GM19372 (cell line): ENCODE measurements around the gene APOO.

Source experiments
- ATAC-seq: cut with Tn5 transposase; IDR thresholded peaks from one replicate; pipeline ENCODE4 v1.9.1; 2021; ENCODE audit warnings: mild to moderate bottlenecking, low read depth, moderate library complexity; ENCODE audit not compliant: unreplicated experiment

The APOO gene

GRCh38 chrX:23822841-23823240 lies 84.9 kb downstream of the APOO start:
- no peak for ATAC-seq

GRCh38 chrX:23822397-23822796 lies 85.3 kb downstream of the APOO start:
- ATAC-seq: no peak

- ATAC-seq: no peak
These were observed 85.9 kb downstream of the APOO start for GRCh38 chrX:23821847-23822246.

- no peak for ATAC-seq
These were observed 87.4 kb downstream of the APOO start for GRCh38 chrX:23820235-23820782.

- no peak for ATAC-seq
These were observed 88.1 kb downstream of the APOO start for GRCh38 chrX:23819385-23820234.

GRCh38 chrX:23817979-23818336 lies 89.8 kb downstream of the APOO start:
- no peak for ATAC-seq

- no peak for ATAC-seq
These were observed 91.6 kb downstream of the APOO start for GRCh38 chrX:23816179-23816578.

- ATAC-seq: no peak
These were observed 92.4 kb downstream of the APOO start for GRCh38 chrX:23815376-23815775.

GRCh38 chrX:23813808-23814207 lies 93.9 kb downstream of the APOO start:
- no peak for ATAC-seq

GRCh38 chrX:23811656-23812055 lies 96.1 kb downstream of the APOO start:
- no peak for ATAC-seq

GRCh38 chrX:23811108-23811651 lies 96.6 kb downstream of the APOO start:
- ATAC-seq: no peak

GRCh38 chrX:23810279-23810678 lies 97.5 kb downstream of the APOO start:
- no peak for ATAC-seq

- ATAC-seq: no peak
These were observed 102.3 kb downstream of the APOO start for GRCh38 chrX:23805389-23805788.

GRCh38 chrX:23804578-23804977 lies 103.2 kb downstream of the APOO start:
- ATAC-seq: no peak

- no peak for ATAC-seq
These were observed 103.8 kb downstream of the APOO start for GRCh38 chrX:23803931-23804381.

GRCh38 chrX:23802431-23802830 lies 105.3 kb downstream of the APOO start:
- ATAC-seq: no peak

- no peak for ATAC-seq
These were observed 108.2 kb downstream of the APOO start for GRCh38 chrX:23799469-23800065.

- ATAC-seq: no peak
These were observed 110.2 kb downstream of the APOO start for GRCh38 chrX:23797371-23798128.

- no peak for ATAC-seq
These were observed 112.5 kb downstream of the APOO start for GRCh38 chrX:23795221-23795620.

GRCh38 chrX:23792861-23793553 lies 114.7 kb downstream of the APOO start:
- no peak for ATAC-seq
